NCI-H187 (cell line): Measurements from ENCODE around the gene CALD1.
A peak's percentile ranks its signal among the peaks of the same experiment; 100 is the strongest.

Experiments
- DNase-seq, 2 experiments: peaks; one replicate each; lab custom pipeline; 2025; lab: John Stamatoyannopoulos, UW

Gene CALD1, protein sequence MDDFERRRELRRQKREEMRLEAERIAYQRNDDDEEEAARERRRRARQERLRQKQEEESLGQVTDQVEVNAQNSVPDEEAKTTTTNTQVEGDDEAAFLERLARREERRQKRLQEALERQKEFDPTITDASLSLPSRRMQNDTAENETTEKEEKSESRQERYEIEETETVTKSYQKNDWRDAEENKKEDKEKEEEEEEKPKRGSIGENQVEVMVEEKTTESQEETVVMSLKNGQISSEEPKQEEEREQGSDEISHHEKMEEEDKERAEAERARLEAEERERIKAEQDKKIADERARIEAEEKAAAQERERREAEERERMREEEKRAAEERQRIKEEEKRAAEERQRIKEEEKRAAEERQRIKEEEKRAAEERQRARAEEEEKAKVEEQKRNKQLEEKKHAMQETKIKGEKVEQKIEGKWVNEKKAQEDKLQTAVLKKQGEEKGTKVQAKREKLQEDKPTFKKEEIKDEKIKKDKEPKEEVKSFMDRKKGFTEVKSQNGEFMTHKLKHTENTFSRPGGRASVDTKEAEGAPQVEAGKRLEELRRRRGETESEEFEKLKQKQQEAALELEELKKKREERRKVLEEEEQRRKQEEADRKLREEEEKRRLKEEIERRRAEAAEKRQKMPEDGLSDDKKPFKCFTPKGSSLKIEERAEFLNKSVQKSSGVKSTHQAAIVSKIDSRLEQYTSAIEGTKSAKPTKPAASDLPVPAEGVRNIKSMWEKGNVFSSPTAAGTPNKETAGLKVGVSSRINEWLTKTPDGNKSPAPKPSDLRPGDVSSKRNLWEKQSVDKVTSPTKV

DNA sequence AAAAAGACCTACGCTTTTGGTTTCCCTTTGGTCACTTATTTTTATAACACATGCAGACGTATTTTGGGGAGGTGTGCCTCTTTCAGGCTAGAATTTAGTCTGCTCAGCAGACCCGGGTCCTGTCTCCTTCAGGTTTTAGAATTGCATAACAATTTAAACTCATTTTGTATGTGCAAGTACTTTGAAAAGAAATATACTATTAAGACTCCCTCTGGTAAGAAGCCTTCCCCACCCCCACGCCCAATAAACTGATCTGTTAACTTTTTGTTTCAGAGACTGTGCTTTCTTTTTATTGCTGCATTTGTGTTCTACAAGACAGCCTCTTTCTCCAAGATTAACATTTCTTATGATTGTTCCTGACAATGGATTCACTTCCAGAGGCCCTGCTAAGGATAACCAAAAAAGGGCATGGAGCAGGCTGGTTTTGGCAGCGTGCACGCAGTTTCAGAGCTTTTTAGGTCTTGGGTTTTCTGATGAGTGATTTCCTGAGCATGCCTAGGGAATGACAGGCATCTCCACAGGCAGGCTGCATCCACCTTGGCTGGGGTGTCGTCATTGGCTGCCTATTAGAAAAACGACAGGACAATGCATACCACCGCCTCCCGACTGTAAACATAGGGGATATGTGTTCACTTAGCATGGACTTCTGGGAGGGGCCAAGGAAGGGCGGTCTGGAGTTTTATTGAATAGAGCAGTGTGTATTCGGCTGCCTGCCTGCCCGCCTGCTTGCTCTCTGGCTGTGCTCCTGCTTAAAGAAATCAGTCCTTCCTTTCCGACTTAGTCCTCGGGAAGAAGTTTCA lies at the start of gene CALD1:
Gene CALD1, plus strand, starts transcription at position 694 of the 800 bp plus-strand sequence. CDS start 88,100 bp downstream, outside the sequence.
- DNase-seq: no peak

DNA sequence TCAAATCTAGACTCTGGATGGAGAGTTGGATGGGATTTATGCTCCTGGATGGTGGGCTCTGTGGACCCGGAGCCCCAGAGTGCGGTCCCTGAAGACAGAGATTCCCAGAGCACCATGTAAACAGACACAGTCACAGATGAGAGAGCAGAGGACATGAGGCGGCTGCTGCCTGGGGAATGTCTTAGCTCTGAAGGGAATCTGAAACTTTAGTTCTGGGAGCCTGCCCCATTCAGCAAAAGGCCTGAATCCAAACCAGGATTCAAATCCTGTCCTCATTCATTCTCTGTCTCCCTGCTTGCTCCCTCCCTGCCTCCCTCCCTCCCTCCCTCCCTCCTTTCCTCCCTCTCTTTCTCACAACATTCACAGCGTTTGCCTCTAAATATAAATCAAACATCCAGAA lies 49.5 kb upstream of the CALD1 start:
- no peak for DNase-seq

DNA sequence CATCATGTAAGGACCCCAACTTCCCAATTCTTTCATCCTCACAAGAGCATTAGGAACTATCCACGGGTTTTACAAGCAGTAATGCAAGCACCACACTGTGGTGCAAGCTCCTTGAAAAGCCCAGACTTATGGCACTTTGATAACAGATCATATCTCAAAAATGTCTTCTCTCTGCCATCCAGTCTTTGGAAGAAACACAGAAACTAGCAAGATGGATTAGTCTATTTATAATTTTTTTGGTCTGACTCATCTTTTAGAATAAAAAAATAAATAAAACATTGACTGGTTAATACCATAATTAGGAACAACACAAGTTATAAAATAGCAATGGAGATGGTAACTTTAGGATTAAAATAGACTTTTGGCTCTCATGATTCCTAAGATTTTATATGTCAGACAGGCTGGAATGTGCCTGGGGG lies 49.0 kb upstream of the CALD1 start:
- DNase-seq: no peak

DNA sequence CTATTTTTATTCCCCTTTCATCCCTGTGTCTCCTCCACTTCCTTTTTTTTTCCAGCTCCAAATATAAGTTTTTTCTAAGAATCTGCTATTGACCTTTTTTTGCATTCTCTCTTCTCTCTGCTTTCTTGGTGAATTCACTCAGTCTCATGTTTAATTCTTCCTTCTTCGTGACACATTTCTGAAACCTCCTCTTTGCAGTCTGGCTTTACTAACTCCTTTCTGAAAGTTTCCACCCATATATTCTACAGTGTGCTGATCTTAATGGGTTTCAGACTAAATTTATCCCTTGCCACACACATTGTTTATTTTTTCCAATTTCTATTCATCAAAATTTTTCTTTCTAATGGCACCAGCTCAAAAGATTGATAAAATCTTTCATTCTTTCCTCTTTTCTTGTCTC lies 47.8 kb upstream of the CALD1 start:
- no peak for DNase-seq

DNA sequence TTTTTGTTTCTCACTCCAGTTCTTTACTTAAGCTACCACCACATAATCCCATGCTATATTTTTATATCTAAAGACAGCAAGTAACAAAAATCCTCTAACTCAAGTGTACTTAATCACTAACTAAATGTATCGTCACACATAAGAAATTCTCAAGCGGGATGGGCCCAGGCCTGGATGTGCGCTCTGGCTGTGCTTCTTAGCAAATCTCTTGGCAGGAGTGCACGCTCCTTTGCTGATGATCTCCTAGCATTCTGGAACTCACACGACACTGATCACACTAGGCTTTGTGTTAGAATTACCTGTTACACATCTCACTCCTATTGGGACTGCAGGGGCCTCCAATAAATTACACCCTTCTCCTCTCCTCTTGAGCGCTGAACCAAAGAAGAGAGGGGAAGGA lies 46.7 kb upstream of the CALD1 start:
- no peak for DNase-seq

DNA sequence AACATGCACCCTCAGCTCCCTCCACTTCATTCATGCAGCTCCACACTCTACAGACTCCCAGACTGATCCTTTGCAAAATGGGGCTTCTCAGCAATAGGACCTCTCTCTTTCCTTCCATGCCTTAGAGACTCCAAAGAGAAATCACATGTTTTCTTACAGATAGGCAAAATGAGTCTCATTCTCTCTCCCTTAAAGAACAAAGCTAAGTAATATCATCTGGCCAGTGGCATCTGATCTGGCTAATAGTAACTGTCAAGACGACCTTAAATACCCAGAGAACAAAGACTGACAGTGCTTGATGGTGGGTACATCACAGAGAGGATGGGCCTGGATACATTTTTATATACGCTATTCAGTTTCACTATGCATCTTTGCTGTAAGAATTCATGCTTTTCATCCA lies 43.1 kb upstream of the CALD1 start:
- DNase-seq: no peak

DNA sequence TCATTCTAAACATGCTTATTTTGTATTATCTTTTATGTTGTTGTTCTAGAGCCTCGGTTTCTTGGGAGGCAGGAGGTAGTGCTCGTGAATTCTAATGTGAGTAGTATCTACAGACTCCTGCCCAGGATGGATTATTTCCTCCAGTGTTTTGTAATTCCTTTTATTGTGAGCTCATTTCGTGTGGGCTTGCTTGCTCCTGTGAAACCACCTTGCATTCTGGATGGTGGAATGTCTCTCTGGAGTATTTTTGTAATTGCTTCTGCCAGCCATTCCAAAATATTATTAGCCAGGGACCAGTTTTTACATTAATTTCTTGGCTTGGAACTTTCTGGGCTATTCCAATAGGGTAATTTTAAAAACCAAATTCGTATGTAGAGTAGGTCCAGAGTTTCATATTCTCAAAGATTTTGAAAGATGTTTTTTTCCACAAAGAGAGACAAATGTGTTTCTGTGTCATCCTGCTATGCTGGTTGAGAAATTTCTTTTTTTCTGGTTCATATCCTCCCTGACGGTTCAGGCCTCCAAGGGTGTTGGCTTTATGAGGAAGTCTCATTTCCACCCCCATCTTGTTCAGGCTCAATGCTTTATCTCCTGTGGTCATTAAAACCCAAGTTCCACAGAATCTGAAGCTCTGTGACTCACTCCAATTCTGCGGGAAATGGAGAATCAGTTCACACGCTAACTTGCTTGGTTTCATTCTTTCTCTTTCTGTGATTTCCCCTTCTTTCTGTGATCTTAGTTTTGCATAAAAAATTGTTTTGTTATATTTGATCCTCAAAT lies 41.7 kb upstream of the CALD1 start:
- no peak for DNase-seq

DNA sequence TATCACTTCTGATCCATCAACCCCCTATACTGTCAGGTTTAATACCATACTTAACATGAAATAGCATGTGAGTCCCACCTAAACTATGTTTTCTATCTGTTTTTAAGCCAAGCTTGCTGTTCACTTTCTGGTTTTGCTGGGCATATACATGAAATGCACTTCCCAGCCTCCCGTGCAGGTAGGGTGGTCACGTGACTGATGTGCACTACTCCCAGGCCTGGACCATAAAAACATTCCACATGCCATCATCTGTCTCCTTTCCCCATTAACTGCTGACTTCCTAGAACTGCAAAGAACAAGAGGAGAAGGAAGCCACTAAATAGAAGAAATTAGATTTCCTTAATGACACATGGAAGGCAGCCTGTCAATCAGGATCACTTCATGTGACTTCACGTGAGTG lies 40.1 kb upstream of the CALD1 start:
- no peak for DNase-seq

DNA sequence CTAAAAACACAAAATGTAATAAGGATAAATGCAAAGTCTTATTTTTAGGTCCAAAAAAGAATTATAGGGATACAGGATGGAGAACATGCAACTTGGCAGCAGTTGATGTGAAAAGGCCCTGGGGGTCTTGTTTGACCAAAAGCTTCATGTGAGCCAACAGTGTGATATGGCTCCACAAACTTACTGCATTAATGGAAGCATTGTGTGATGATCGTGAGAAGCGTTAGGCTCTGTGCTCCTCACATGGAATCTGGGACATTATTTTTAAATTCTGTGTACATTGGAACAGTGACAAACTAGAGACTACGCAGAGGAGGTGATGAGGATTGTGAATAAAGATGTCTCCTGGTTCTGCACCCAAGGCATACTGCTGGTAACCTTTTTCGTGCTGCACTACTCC lies 39.1 kb upstream of the CALD1 start:
- DNase-seq: no peak

DNA sequence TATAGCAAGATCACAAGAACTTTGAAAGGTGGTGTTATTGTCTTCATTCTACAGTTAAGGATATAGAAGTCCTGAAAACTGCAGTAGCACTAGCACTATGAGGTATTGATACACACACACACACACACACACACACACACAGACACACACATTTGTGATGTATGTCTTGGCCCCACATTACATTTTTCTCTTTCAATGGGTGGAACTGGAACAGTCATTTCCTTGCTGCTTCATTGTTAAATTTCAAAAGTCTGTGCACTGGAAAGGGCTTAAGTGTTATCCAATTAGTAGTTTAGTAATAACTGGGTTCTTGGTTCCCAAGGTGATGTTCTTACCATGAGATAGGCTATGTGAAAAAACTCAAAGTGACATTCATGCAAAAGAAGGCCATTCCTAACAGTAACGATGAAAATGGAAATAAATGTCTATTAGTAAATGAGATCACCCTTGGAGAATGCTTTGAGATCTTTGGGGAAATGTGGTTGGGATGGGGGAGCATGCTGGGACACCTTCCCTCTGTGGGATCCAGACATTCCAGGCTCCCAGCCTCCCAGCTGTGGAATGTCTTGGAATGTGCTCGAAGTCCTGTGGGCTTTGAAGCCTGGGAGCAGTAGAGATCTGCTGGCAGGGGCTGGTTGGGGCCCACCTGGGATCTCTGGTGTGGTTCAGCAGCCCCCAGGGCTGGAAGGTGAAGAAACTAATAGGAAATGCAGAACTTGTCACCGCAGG lies 37.4 kb upstream of the CALD1 start:
- no peak for DNase-seq

DNA sequence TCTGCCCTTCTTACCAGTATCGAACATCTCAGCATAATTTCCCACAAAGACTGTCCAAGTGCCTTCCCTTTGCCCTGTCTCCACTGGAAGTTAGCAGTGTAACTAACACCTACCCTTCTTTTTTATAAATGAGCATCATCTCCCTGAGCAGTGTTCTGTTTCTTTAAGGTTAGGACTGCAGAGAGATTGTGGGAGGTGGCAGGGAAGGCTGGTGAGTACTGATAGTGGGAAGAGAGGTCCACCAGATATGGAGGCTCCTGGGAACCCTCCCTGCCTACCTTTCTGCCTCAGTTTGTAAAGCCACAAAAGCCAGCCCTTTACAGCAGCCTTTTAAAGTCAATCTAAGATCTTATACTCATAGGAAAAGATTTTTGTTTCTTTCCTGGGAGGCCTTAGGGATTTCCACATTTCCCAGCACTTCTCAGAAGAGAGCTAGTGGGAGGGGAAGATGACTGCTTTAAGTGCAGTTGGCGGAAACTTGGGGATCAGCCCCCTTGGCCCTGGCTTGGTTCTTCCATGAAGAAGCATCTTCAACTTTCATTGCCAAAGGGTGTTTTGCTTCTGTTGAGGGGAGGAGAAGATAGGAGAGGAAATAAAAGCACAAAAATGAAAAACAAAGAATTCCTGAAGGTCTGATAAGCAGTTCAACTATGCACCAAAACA lies 36.6 kb upstream of the CALD1 start:
- no peak for DNase-seq

DNA sequence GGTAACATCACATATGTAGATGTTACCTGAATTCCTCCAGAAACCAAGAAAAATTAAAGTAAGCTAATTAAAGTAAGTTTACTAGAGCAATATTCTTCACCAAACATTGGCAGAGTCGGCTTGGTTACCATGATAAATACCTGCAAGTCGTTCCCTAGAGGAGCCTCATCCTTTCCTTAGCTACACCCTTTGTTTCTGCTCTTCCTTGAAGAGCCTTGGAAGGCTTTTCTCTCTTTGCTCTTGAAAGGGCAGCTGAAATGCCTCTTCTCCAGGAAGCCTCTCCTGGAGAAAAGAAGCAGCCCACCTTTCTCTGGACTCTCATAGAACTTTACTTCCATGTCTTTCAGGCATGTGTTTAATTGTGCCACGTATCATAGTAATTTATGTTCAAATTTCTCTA lies 34.9 kb upstream of the CALD1 start:
- DNase-seq: no peak

DNA sequence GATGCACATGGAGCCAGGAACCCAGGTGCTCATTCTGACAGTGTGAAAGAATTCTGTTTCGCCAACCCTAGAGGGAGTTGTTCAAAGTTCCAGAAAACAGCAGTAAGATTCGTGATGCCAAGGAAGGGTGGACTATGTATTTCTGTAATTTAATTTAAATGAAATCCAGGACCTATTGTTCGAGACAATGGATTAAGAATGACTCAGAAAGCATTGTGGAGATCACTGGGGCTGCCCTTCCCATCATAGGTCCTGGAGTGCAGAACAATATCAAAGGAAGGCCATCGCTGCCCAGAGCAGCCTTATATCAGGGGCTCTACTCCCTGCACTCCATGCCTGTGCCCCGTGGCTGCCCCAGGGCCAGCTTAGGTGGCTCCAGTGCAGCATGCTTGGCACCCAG lies 32.1 kb upstream of the CALD1 start:
- no peak for DNase-seq

DNA sequence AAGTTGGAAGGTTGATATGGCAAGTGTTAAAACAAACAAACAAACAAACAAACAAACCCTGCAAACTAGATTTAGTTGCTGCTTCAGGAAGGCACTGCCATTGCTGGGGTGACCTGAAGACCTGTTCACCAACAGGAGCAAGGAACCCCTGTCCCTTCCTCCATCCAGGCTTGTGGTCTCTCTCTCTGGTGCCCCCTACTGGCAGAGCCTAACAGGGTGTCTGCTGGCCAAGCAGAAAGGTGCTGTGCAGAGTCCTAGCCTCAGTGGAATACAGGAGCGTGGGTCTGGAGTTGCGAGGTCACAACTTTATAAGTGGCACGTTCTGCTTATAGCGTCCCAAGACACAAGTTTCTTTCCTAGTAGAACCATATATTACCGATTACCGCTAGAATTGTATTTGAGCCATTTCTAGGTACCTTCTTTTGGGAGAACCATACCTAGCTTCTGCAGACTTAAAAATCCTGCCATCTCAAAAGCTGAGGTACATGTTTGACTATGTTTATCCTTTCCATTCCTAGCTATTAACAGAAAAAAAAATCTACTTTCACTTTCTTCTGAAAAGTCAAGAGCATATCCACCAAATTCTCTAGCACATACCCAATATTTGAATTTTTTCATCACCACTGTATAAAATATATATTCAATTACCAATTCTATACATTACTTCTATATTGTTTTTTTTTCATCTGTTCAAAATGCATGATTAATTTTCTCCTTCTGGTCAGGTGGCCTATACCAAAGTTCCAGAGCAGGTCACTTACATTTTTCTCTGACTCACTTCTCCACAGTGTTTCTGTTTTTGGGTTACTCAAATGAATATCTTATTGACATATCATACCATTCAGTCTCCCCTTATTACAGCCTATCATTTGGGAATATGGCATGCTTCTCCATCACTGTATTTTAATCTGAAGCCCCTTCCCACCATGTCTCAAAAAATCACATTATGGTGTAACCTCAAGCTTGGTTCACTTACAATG lies 29.1 kb upstream of the CALD1 start:
- DNase-seq: peak; percentile 7 to 30

DNA sequence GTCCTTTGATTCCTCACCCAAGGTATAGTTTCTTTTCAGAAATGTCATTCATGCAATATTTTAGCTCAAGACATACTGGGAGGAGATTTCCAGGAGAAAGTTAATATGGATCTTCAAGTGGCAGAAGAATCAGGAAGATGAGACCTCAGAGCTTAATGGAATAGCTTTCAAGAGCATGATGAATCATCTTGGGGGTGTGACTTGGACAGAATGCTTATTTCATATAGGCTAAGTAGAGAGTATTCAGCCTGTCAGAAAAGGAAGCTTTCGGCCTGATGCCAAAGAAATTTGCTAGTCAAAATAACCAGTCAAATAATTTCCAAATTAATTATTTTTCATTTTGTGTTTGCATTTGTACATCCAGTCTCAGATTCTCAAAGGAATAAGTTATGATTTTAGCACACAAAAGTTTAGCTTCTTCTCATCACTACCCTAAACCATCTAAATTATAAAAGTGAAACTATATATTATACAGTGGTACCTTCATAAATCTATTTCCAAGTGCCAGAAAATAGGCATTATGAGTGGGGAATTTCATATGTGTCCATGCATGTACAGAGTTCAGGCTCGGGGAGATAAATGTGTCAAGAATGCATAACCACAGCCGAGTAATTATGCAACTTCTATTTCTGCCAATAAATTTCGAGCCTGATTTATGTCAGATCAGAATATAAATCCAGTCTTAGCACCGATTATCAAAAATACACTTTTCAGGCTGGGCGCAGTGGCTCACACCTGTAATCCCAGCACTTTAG lies 27.3 kb upstream of the CALD1 start:
- no peak for DNase-seq

DNA sequence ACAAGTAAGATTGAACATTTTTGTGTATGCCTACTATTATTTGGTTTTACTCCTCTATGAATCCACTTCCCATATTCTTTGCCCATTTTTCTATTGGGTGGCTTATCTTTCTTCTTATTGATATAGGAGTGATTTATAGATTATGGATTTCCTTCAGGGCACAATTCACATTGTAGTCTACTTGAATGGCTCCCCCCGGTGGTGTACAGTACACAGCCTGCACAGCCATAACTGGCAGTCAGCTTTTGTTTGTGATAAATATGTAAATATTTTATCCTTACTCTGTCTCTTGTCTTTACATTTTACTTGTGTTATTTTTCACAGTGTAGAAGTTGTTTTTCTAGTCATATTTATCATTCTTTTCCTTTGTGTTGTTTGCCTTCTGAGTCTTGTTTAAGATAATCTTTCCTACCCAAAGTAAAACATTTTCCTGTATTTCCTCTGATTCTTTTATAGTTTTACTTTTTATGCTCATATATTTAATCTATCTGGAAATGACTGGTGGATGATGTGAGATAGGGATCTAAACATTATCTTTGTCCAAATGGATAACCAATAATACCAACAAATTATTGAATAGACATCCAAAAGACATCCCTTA lies 23.9 kb upstream of the CALD1 start:
- no peak for DNase-seq

DNA sequence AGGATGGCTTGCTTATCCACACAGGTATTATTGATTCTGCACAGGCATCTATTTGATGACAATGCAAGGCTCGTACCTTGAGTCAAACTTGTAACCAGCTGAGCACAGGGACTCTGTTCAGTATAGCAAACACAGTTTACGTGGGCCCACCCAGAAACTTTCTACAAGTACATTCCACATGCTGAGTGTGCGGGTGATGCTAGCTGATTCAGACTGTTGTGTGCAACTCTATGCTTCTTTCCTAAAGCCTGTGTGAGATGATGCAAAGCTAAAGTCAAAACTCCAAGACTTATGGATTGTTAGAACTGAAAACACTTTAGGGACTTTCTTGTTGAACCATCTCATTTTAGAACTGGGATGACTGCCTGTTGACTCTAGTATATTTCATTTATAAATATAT lies 21.5 kb upstream of the CALD1 start:
- DNase-seq: no peak

DNA sequence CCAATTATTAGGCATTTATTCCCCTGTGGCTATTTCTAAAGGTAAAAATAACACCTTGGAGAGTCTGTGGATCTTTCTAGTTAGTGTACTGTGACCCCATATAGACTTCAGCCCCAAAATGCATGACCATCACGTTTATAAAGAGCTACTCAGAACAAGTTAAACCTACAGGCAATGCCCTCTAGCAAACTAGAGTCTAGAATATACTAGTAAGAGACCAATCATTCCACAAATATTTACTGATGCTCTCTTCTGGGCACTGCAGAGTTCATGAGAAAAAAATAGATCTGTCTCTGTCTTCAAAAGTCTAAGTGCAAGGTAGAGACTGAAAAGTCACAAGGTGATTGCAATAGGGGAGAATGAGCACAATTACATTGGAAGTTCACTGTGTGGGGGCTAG lies 20.5 kb upstream of the CALD1 start:
- no peak for DNase-seq
